WTC11 (cell line): Measurements from ENCODE around the gene SLC36A4. TPM values are rescaled to one million over a fixed set of nuclear protein-coding genes. Genes with fewer than 3 reads are reported as not detected.

Experiments used
- ATAC-seq: fragments of 200-7000 bp; cut with Tn5 transposase; 2 replicates; pipeline ENCODE4 v1.10.0; 2021; ENCODE audit warnings: mild to moderate bottlenecking, moderate library complexity
- CTCF ChIA-PET: fragments of 300-600 bp; sonication (Branson Sonifier 250); formaldehyde crosslinking; loops from one replicate; lab custom pipeline; 2021; ENCODE audit warnings: antibody characterized with exemption; lab: Charles Lee
- POLR2A ChIA-PET: fragments of 350-600 bp; sonication (Branson Sonifier 250); formaldehyde crosslinking; loops from one replicate; lab custom pipeline; 2021; ENCODE audit warnings: antibody characterized with exemption; lab: Charles Lee
- DNase-seq: peaks from one replicate; pipeline ENCODE4 v3.0.0; 2021; ENCODE audit warnings: low spot score
- H3K27ac Mint-ChIP-seq: 2 replicates; pipeline ENCODE4 v1.8.0; 2021; ENCODE audit warnings: mixed read lengths
- H3K27me3 Mint-ChIP-seq: 2 replicates; pipeline ENCODE4 v1.8.0; 2021; ENCODE audit warnings: low read depth, mild to moderate bottlenecking, moderate library complexity, mixed read lengths
- H3K36me3 Mint-ChIP-seq: 2 replicates; pipeline ENCODE4 v1.8.0; 2021; ENCODE audit warnings: mixed read lengths
- H3K4me1 Mint-ChIP-seq: 2 replicates; pipeline ENCODE4 v1.8.0; 2022; ENCODE audit warnings: mixed read lengths
- H3K4me3 Mint-ChIP-seq: 2 replicates; pipeline ENCODE4 v1.8.0; 2021; ENCODE audit warnings: mild to moderate bottlenecking, moderate library complexity, mixed read lengths
- H3K9me3 Mint-ChIP-seq: 2 replicates; pipeline ENCODE4 v1.8.0; 2021; ENCODE audit warnings: mixed read lengths
- ATF2 ChIP-seq: sonication (generic); formaldehyde crosslinking; IDR thresholded peaks from 2 replicates; pipeline ENCODE4 v1.8.1; 2022; ENCODE audit warnings: low read depth, missing genetic modification reagents, borderline replicate concordance
- CREB1 ChIP-seq: sonication (generic); formaldehyde crosslinking; IDR thresholded peaks from 2 replicates; pipeline ENCODE4 v1.8.0; 2023; ENCODE audit warnings: mild to moderate bottlenecking, missing genetic modification reagents
- E2F5 ChIP-seq: sonication (generic); formaldehyde crosslinking; IDR thresholded peaks from 2 replicates; pipeline ENCODE4 v1.8.1; 2022; ENCODE audit warnings: mild to moderate bottlenecking, moderate library complexity, missing genetic modification reagents
- FOXJ3 ChIP-seq: sonication (generic); formaldehyde crosslinking; IDR thresholded peaks from 2 replicates; pipeline ENCODE4 v1.9.0; 2021; ENCODE audit warnings: missing genetic modification reagents, mild to moderate bottlenecking, borderline replicate concordance
- GABPB1 ChIP-seq: sonication (generic); formaldehyde crosslinking; IDR thresholded peaks from 2 replicates; pipeline ENCODE4 v1.8.1; 2023; ENCODE audit warnings: mild to moderate bottlenecking, missing genetic modification reagents
- NFATC4 ChIP-seq: fragments of 250-450 bp; sonication (Bioruptor Pico); IDR thresholded peaks from 2 replicates; pipeline ENCODE4 v1.9.0; 2021; ENCODE audit warnings: mild to moderate bottlenecking
- NR1H2 ChIP-seq: sonication (generic); formaldehyde crosslinking; IDR thresholded peaks from 2 replicates; pipeline ENCODE4 v1.9.0; 2021; ENCODE audit warnings: mild to moderate bottlenecking, moderate library complexity, missing genetic modification reagents
- PRRX2 ChIP-seq: fragments of 250-450 bp; sonication (Bioruptor Pico); IDR thresholded peaks from 2 replicates; pipeline ENCODE4 v1.8.0; 2021; ENCODE audit warnings: mild to moderate bottlenecking
- SP1 ChIP-seq: sonication (generic); formaldehyde crosslinking; conservative IDR thresholded peaks from 2 replicates; pipeline ENCODE4 v1.8.1; 2022; ENCODE audit warnings: missing genetic modification reagents
- TEAD1 ChIP-seq: sonication (generic); formaldehyde crosslinking; IDR thresholded peaks from 2 replicates; pipeline ENCODE4 v1.8.0; 2022; ENCODE audit warnings: mild to moderate bottlenecking, missing genetic modification reagents
- TEAD4 ChIP-seq: sonication (generic); formaldehyde crosslinking; IDR thresholded peaks from 2 replicates; pipeline ENCODE4 v1.8.0; 2022; ENCODE audit warnings: mild to moderate bottlenecking, missing genetic modification reagents
- USF1 ChIP-seq: sonication (generic); formaldehyde crosslinking; IDR thresholded peaks from 2 replicates; pipeline ENCODE4 v1.8.0; 2022; ENCODE audit warnings: mild to moderate bottlenecking, missing genetic modification reagents
- ZNF219 ChIP-seq: sonication (generic); formaldehyde crosslinking; IDR thresholded peaks from 2 replicates; pipeline ENCODE4 v1.8.0; 2023; ENCODE audit warnings: missing genetic modification reagents, mild to moderate bottlenecking, borderline replicate concordance
- ZNF423 ChIP-seq: fragments of 250-450 bp; sonication (Bioruptor Pico); IDR thresholded peaks from 2 replicates; pipeline ENCODE4 v2.1.2; 2022; ENCODE audit warnings: mild to moderate bottlenecking, moderate library complexity
- total RNA-seq: library from RNA; stranded (reverse); gene quantifications from 3 replicates; pipeline ENCODE4 v1.2.3, GENCODE V29; 2021
- TF ChIP-seq, protein P1 (sequence below): sonication (generic); formaldehyde crosslinking; conservative IDR thresholded peaks from 2 replicates; pipeline ENCODE4 v1.8.1; 2023; ENCODE audit warnings: mild to moderate bottlenecking, low read depth, missing genetic modification reagents, moderate library complexity
- TF ChIP-seq, protein P2 (sequence below): sonication (generic); formaldehyde crosslinking; IDR thresholded peaks from 2 replicates; pipeline ENCODE4 v1.8.1; 2022; ENCODE audit warnings: missing genetic modification reagents, borderline replicate concordance
- TF ChIP-seq, protein P3 (sequence below): fragments of 250-450 bp; sonication (Bioruptor Pico); IDR thresholded peaks from 2 replicates; pipeline ENCODE4 v1.8.0; 2021; ENCODE audit warnings: mild to moderate bottlenecking
- TF ChIP-seq, protein P4 (sequence below): sonication (generic); formaldehyde crosslinking; IDR thresholded peaks from 2 replicates; pipeline ENCODE4 v1.8.1; 2023; ENCODE audit warnings: mild to moderate bottlenecking, missing genetic modification reagents, borderline replicate concordance
- TF ChIP-seq, protein P5 (sequence below): sonication (generic); formaldehyde crosslinking; IDR thresholded peaks from 2 replicates; pipeline ENCODE4 v1.8.0; 2022; ENCODE audit warnings: mild to moderate bottlenecking, missing genetic modification reagents

SLC36A4 gene
- total RNA-seq, 1 experiment from 2014 or later = 27.9 TPM

DNA sequence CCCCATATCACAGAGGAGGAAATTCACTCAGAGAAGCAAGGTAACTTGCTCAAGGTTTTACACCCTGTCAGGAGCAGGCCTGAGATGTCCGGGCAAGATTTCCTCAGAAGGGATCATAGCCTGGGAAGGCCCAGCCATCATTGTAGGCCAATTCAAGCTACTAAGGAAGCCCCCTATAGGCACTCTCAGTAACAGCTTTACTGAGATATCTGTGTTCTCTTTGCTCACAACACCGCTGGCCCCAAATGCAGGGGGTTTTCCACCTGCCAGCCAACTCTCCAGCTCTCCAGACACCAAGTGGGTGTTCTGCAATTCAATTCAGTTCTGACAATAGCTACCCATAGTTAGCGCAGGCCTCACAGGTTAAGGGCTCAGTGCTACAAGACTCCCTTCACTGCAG lies 84.0 kb downstream of the SLC36A4 start:
- peak overlapping the region; percentile 24; the same call in 1 of the 2 replicates for H3K27ac Mint-ChIP-seq

More for the DNA sequence above, 84.0 kb downstream of the SLC36A4 start:
- CTCF ChIA-PET = interaction anchor here (0.6 to 2.7 kb wide), 20 partner anchors 12 to 227 kb away, joined by 3 to 20 read pairs (median 4); partner anchors contain the start of gene MTNR1B
- POLR2A ChIA-PET = no interaction called here
- ATAC-seq = peak; percentile 61
- Mint-ChIP-seq H3K4me1 (peaks cover 70% of the 10 kb centered on the region), H3K9me3 (peaks cover 19% of the 10 kb centered on the region), H3K4me3 (no peak overlapping the region), H3K27me3 (peaks cover 2% of the 10 kb centered on the region; the same call in 1 of the 2 replicates), H3K36me3 (peaks cover 16% of the 10 kb centered on the region)
- DNase-seq = peak; percentile 17
- TF ChIP-seq E2F5 (CRISPR knock-in tag) (no peak), ATF2 (CRISPR knock-in tag) (no peak), ZNF219 (CRISPR knock-in tag) (no peak), SP1 (CRISPR knock-in tag) (no peak), GABPB1 (CRISPR knock-in tag) (no peak), CREB1 (no peak), NFATC4 (CRISPR knock-in tag) (no peak), TEAD4 (CRISPR knock-in tag) (no peak), TEAD1 (CRISPR knock-in tag) (no peak), ZNF423 (CRISPR knock-in tag) (no peak), PRRX2 (CRISPR knock-in tag) (no peak), FOXJ3 (CRISPR knock-in tag) (no peak), USF1 (CRISPR knock-in tag) (no peak), NR1H2 (CRISPR knock-in tag) (no peak)
- TF ChIP-seq, protein P1, sequence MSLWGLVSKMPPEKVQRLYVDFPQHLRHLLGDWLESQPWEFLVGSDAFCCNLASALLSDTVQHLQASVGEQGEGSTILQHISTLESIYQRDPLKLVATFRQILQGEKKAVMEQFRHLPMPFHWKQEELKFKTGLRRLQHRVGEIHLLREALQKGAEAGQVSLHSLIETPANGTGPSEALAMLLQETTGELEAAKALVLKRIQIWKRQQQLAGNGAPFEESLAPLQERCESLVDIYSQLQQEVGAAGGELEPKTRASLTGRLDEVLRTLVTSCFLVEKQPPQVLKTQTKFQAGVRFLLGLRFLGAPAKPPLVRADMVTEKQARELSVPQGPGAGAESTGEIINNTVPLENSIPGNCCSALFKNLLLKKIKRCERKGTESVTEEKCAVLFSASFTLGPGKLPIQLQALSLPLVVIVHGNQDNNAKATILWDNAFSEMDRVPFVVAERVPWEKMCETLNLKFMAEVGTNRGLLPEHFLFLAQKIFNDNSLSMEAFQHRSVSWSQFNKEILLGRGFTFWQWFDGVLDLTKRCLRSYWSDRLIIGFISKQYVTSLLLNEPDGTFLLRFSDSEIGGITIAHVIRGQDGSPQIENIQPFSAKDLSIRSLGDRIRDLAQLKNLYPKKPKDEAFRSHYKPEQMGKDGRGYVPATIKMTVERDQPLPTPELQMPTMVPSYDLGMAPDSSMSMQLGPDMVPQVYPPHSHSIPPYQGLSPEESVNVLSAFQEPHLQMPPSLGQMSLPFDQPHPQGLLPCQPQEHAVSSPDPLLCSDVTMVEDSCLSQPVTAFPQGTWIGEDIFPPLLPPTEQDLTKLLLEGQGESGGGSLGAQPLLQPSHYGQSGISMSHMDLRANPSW (CRISPR knock-in tag) = no peak
- TF ChIP-seq, protein P2, sequence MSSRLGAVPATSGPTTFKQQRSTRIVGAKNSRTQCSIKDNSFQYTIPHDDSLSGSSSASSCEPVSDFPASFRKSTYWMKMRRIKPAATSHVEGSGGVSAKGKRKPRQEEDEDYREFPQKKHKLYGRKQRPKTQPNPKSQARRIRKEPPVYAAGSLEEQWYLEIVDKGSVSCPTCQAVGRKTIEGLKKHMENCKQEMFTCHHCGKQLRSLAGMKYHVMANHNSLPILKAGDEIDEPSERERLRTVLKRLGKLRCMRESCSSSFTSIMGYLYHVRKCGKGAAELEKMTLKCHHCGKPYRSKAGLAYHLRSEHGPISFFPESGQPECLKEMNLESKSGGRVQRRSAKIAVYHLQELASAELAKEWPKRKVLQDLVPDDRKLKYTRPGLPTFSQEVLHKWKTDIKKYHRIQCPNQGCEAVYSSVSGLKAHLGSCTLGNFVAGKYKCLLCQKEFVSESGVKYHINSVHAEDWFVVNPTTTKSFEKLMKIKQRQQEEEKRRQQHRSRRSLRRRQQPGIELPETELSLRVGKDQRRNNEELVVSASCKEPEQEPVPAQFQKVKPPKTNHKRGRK = no peak
- TF ChIP-seq, protein P3, sequence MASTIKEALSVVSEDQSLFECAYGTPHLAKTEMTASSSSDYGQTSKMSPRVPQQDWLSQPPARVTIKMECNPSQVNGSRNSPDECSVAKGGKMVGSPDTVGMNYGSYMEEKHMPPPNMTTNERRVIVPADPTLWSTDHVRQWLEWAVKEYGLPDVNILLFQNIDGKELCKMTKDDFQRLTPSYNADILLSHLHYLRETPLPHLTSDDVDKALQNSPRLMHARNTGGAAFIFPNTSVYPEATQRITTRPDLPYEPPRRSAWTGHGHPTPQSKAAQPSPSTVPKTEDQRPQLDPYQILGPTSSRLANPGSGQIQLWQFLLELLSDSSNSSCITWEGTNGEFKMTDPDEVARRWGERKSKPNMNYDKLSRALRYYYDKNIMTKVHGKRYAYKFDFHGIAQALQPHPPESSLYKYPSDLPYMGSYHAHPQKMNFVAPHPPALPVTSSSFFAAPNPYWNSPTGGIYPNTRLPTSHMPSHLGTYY = no peak
- TF ChIP-seq, protein P4, sequence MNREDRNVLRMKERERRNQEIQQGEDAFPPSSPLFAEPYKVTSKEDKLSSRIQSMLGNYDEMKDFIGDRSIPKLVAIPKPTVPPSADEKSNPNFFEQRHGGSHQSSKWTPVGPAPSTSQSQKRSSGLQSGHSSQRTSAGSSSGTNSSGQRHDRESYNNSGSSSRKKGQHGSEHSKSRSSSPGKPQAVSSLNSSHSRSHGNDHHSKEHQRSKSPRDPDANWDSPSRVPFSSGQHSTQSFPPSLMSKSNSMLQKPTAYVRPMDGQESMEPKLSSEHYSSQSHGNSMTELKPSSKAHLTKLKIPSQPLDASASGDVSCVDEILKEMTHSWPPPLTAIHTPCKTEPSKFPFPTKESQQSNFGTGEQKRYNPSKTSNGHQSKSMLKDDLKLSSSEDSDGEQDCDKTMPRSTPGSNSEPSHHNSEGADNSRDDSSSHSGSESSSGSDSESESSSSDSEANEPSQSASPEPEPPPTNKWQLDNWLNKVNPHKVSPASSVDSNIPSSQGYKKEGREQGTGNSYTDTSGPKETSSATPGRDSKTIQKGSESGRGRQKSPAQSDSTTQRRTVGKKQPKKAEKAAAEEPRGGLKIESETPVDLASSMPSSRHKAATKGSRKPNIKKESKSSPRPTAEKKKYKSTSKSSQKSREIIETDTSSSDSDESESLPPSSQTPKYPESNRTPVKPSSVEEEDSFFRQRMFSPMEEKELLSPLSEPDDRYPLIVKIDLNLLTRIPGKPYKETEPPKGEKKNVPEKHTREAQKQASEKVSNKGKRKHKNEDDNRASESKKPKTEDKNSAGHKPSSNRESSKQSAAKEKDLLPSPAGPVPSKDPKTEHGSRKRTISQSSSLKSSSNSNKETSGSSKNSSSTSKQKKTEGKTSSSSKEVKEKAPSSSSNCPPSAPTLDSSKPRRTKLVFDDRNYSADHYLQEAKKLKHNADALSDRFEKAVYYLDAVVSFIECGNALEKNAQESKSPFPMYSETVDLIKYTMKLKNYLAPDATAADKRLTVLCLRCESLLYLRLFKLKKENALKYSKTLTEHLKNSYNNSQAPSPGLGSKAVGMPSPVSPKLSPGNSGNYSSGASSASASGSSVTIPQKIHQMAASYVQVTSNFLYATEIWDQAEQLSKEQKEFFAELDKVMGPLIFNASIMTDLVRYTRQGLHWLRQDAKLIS (CRISPR knock-in tag) = no peak
- TF ChIP-seq, protein P5, sequence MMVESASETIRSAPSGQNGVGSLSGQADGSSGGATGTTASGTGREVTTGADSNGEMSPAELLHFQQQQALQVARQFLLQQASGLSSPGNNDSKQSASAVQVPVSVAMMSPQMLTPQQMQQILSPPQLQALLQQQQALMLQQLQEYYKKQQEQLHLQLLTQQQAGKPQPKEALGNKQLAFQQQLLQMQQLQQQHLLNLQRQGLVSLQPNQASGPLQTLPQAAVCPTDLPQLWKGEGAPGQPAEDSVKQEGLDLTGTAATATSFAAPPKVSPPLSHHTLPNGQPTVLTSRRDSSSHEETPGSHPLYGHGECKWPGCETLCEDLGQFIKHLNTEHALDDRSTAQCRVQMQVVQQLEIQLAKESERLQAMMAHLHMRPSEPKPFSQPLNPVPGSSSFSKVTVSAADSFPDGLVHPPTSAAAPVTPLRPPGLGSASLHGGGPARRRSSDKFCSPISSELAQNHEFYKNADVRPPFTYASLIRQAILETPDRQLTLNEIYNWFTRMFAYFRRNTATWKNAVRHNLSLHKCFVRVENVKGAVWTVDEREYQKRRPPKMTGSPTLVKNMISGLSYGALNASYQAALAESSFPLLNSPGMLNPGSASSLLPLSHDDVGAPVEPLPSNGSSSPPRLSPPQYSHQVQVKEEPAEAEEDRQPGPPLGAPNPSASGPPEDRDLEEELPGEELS = no peak
- TF ChIP-seq, all 79 proteins: peak for 0
